A673 (cell line): ENCODE measurements around the gene ARMC10.

ENCODE experiments used
- EZH2 ChIP-seq: fragments of 200-600 bp; sonication (generic); IDR thresholded peaks from 2 replicates; pipeline ENCODE4 v1.6.1; 2017; ENCODE audit warnings: borderline replicate concordance, low read depth, mild to moderate bottlenecking, mixed read lengths, antibody characterized with exemption, low read length; ENCODE audit not compliant: poor library complexity, severe bottlenecking
- TF ChIP-seq, protein P1 (sequence below): fragments of 300-800, 200-600 bp; sonication (generic); conservative IDR thresholded peaks from 2 replicates; pipeline ENCODE4 v1.5.1; 2017; ENCODE audit warnings: low read depth, mild to moderate bottlenecking, antibody characterized with exemption, low read length, moderate library complexity, mixed read lengths

DNA sequence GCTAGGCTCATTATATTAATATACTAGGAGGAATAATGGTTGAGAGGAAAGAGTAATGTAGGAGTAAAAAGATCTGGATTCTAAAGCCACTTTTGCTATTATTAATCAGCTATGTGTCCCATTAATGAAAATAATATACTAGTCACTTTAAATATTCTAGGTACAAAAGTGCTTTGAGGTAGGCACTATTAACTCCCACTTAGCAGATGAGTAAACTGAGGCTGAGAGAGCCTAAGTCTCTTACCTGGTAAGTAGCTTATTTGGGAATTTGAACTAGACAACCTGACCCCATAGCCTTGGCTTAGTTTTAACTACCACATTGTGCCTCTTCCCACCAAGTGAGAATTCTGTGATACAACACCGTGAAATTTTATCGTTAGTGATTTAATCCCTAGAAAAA lies 6.0 kb downstream of the ARMC10 start:
- TF ChIP-seq, protein P1, sequence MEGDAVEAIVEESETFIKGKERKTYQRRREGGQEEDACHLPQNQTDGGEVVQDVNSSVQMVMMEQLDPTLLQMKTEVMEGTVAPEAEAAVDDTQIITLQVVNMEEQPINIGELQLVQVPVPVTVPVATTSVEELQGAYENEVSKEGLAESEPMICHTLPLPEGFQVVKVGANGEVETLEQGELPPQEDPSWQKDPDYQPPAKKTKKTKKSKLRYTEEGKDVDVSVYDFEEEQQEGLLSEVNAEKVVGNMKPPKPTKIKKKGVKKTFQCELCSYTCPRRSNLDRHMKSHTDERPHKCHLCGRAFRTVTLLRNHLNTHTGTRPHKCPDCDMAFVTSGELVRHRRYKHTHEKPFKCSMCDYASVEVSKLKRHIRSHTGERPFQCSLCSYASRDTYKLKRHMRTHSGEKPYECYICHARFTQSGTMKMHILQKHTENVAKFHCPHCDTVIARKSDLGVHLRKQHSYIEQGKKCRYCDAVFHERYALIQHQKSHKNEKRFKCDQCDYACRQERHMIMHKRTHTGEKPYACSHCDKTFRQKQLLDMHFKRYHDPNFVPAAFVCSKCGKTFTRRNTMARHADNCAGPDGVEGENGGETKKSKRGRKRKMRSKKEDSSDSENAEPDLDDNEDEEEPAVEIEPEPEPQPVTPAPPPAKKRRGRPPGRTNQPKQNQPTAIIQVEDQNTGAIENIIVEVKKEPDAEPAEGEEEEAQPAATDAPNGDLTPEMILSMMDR: no peak
- TF ChIP-seq EZH2: no peak
